Vagina (tissue), 2 donors: ENCODE results near the gene AHCYL2. TPM values are rescaled to one million over a fixed set of nuclear protein-coding genes. Genes with fewer than 3 reads are reported as not detected.
A peak's percentile ranks its signal among the peaks of the same experiment; 100 is the strongest.

Source experiments
- DNase-seq, 2 donors: peaks; one replicate each; pipeline ENCODE4 v3.0.0-alpha.2; 2017; ENCODE audit errors: extremely low spot score in 2 of 2
- H3K27ac ChIP-seq: fragments of 200-600 bp; sonication (generic); one replicate; pipeline ENCODE4 v1.5.1; 2019
- H3K27me3 ChIP-seq: fragments of 200-600 bp; sonication (generic); one replicate; pipeline ENCODE4 v1.5.1; 2019
- H3K36me3 ChIP-seq, 2 donors: fragments of 200-600 bp; sonication (generic); one replicate each; pipeline ENCODE4 v1.5.1; 2017 to 2019
- H3K4me1 ChIP-seq: fragments of 200-600 bp; sonication (generic); one replicate; pipeline ENCODE4 v1.5.1; 2019
- H3K4me3 ChIP-seq, 2 donors: fragments of 200-600 bp; sonication (generic); 1 replicate in 1 of 2; 2 replicates in 1 of 2; pipeline ENCODE4 v1.5.1; 2016 to 2019
- H3K9me3 ChIP-seq: fragments of 200-600 bp; sonication (generic); one replicate; pipeline ENCODE4 v1.5.1; 2019
- POLR2A ChIP-seq, 2 donors: fragments of 450-650 bp; IDR thresholded peaks; one replicate each; pipeline ENCODE4 v1.6.1; 2017; ENCODE audit warnings: antibody characterized with exemption in 2 of 2, mild to moderate bottlenecking in 2 of 2, moderate library complexity in 2 of 2
- POLR2AphosphoS5 ChIP-seq, 2 donors: sonication (generic); formaldehyde crosslinking; IDR thresholded peaks; one replicate each; pipeline ENCODE4 v1.9.0; 2017; ENCODE audit warnings: antibody characterized with exemption in 2 of 2, mild to moderate bottlenecking in 2 of 2, low read depth in 1 of 2; ENCODE audit not compliant: insufficient read depth in 1 of 2
- intact Hi-C: fragments of 100-400 bp; cut with DNase I; formaldehyde crosslinking; loops from one replicate; pipeline ENCODE4 v1.15.1; 2023
- total RNA-seq: library from RNA; depleted of rRNA; stranded (reverse); fragments of >200 nt; gene quantifications from one replicate; pipeline ENCODE4 v1.2.3, GENCODE V29; 2016
- TF ChIP-seq, protein P1 (sequence below), 3 experiments: fragments of 450-650 bp in 2 of 3; fragments of 200-600 bp in 1 of 3; sonication (generic) in 1 of 3; IDR thresholded peaks; one replicate each; pipeline ENCODE4 v1.5.1; 2017 to 2019; ENCODE audit warnings: antibody characterized with exemption in 3 of 3, mild to moderate bottlenecking in 2 of 3, moderate library complexity in 2 of 3

AHCYL2 gene
- total RNA-seq = 19.6 TPM

DNA sequence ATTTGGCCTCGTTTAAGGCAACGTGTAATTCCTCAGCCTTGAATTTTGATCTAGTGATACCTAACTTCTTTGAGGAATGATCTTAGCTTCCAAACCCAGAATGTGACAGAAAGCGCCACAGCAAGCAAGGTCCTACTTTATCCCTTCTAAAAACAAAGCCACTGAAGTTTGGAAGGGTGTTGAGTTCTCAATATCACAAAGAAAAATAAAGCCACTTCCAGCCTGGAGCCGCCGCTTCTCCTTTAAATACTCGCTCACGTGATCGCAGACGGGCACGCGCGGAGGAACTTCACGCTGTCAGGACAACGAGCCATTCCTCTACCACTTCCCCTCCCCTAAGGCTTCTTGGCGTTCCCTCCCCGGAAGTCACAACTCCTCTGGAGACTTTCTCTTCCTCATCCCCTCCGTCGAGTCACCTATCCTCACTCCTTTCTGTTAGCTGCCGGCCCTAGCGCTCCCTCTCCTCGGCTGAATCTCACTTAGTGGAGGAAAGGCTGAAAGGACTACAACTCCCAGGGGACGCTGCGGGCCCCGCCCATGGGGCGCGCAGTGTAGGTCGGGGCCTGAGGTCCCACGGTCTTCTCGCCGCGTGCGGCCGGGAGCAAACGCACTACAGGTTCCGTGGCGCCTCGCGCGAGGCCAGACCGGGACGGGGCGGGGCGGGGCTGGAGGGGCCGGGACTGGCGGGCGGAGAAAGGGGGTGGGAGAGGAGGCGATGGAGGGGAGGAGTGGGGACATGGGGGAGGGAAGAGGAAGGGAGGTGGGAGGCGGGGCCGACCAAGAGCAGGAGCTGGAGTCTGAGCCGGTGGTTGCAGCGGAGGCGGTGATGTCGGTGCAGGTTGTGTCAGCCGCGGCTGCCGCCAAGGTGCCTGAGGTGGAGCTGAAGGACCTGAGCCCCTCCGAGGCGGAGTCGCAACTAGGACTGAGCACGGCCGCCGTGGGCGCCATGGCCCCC lies at the start of gene AHCYL2:
Gene AHCYL2 (plus strand): TSS at position 780 of the 955 bp plus-strand sequence.
- H3K27ac ChIP-seq = peak within 1 kb of the TSS; percentile 95
- no peaks in the 10 kb centered on the region for H3K27me3 ChIP-seq
- intact Hi-C loops = loop anchor here (5.0 kb wide), 1 partner anchor 73 kb away; no protein-coding TSS in a partner anchor
- H3K36me3 ChIP-seq = no peaks in the 10 kb centered on the region
- DNase-seq = peak in 1 of 2 donors; percentile 99
- no peaks in the 10 kb centered on the region for H3K9me3 ChIP-seq
- peak within 1 kb of the TSS; percentile 74 to 89 for H3K4me3 ChIP-seq
- TF ChIP-seq POLR2AphosphoS5 (IDR thresholded peaks at IDR 0.05; ENCODE audit: insufficient read depth in 1 of 2, low read depth in 1 of 2) = peak; percentile 76 to 88
- TF ChIP-seq, protein P1, sequence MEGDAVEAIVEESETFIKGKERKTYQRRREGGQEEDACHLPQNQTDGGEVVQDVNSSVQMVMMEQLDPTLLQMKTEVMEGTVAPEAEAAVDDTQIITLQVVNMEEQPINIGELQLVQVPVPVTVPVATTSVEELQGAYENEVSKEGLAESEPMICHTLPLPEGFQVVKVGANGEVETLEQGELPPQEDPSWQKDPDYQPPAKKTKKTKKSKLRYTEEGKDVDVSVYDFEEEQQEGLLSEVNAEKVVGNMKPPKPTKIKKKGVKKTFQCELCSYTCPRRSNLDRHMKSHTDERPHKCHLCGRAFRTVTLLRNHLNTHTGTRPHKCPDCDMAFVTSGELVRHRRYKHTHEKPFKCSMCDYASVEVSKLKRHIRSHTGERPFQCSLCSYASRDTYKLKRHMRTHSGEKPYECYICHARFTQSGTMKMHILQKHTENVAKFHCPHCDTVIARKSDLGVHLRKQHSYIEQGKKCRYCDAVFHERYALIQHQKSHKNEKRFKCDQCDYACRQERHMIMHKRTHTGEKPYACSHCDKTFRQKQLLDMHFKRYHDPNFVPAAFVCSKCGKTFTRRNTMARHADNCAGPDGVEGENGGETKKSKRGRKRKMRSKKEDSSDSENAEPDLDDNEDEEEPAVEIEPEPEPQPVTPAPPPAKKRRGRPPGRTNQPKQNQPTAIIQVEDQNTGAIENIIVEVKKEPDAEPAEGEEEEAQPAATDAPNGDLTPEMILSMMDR (IDR thresholded peaks at IDR 0.05) = no peak
- TF ChIP-seq POLR2A (IDR thresholded peaks at IDR 0.05) = peak in 1 of 2 donors; percentile 49
- H3K4me1 ChIP-seq = peaks cover 25% of the 10 kb centered on the region

- Histone ChIP-seq H3K27me3 (no peaks in the 10 kb centered on the region), H3K9me3 (no peaks in the 10 kb centered on the region), H3K4me3 (no peak overlapping the region), H3K4me1 (no peaks in the 10 kb centered on the region), H3K36me3 (no peaks in the 10 kb centered on the region), H3K27ac (no peak overlapping the region)
- DNase-seq = no peak
- intact Hi-C loops = no loop called here
- TF ChIP-seq POLR2AphosphoS5 (IDR thresholded peaks at IDR 0.05; ENCODE audit: insufficient read depth in 1 of 2, low read depth in 1 of 2) (no peak), POLR2A (IDR thresholded peaks at IDR 0.05) (no peak)
- TF ChIP-seq, protein P1 (IDR thresholded peaks at IDR 0.05) = no peak
Observed at GRCh38 chr7:129176916-129177710, 47.7 kb upstream of the AHCYL2 start.

DNA sequence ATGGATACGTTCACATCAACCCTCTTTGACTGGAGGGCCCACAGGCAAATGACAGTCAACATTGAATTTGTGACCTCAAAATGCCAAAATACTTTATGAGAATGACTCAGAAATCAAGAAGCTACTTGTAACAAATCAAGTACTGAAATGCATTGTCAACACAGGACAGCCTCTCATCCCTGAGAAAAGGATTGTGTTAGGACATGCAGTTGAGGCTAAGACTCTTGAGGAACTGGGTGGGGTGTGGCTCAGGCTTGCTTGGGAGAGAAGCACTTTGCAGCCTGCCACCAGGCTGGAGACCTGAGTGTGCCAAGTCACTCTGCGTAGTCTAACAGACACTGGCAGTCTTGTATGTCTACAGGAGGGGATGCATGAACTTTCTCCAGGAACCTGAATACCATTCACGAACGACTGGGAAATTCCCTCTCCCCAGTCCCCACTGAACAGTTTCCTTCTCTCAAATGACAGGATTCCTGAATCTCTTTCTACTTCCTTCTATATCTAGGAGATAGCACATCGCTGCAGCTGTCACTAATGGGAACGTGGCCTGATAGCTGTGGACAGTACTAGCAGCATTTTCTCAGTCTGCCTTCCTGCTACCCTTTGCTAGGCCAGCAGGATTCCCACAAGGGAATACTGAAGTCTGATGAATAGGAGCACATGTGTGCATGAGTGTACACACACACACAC lies 39.7 kb upstream of the AHCYL2 start:
- peak in 1 of 2 donors; percentile 66 for TF ChIP-seq POLR2AphosphoS5 (IDR thresholded peaks at IDR 0.05; ENCODE audit: insufficient read depth in 1 of 2, low read depth in 1 of 2)
- TF ChIP-seq POLR2A (IDR thresholded peaks at IDR 0.05) = no peak
- intact Hi-C loops = no loop called here
- H3K36me3 ChIP-seq = no peaks in the 10 kb centered on the region
- no peak overlapping the region for H3K27ac ChIP-seq
- DNase-seq = no peak
- peaks cover 22% of the 10 kb centered on the region for H3K4me1 ChIP-seq
- no peaks in the 10 kb centered on the region for H3K27me3 ChIP-seq
- no peak overlapping the region for H3K4me3 ChIP-seq
- no peaks in the 10 kb centered on the region for H3K9me3 ChIP-seq

GRCh38 chr7:129186749-129187260 lies 38.0 kb upstream of the AHCYL2 start:
- H3K9me3 ChIP-seq = no peaks in the 10 kb centered on the region
- intact Hi-C loops = no loop called here
- H3K36me3 ChIP-seq = no peaks in the 10 kb centered on the region
- no peak overlapping the region for H3K4me3 ChIP-seq
- no peaks in the 10 kb centered on the region for H3K27me3 ChIP-seq
- TF ChIP-seq POLR2A (IDR thresholded peaks at IDR 0.05) (no peak), POLR2AphosphoS5 (IDR thresholded peaks at IDR 0.05; ENCODE audit: insufficient read depth in 1 of 2, low read depth in 1 of 2) (no peak)
- TF ChIP-seq, protein P1 (IDR thresholded peaks at IDR 0.05) = no peak
- no peak for DNase-seq
- peaks cover 35% of the 10 kb centered on the region for H3K4me1 ChIP-seq
- H3K27ac ChIP-seq = no peak overlapping the region
